LNCAP (cell line): ENCODE data around the gene SNRNP200.

Source experiments
- TF ChIP-seq, protein P1 (sequence below): fragments of 450-650 bp; IDR thresholded peaks from 2 replicates; pipeline ENCODE4 v1.5.1; 2017; ENCODE audit warnings: mild to moderate bottlenecking

SNRNP200 gene

GRCh38 chr2:96236882-96237281, 68.5 kb downstream of the SNRNP200 start:
- TF ChIP-seq, protein P1, sequence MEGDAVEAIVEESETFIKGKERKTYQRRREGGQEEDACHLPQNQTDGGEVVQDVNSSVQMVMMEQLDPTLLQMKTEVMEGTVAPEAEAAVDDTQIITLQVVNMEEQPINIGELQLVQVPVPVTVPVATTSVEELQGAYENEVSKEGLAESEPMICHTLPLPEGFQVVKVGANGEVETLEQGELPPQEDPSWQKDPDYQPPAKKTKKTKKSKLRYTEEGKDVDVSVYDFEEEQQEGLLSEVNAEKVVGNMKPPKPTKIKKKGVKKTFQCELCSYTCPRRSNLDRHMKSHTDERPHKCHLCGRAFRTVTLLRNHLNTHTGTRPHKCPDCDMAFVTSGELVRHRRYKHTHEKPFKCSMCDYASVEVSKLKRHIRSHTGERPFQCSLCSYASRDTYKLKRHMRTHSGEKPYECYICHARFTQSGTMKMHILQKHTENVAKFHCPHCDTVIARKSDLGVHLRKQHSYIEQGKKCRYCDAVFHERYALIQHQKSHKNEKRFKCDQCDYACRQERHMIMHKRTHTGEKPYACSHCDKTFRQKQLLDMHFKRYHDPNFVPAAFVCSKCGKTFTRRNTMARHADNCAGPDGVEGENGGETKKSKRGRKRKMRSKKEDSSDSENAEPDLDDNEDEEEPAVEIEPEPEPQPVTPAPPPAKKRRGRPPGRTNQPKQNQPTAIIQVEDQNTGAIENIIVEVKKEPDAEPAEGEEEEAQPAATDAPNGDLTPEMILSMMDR, result no peak

DNA sequence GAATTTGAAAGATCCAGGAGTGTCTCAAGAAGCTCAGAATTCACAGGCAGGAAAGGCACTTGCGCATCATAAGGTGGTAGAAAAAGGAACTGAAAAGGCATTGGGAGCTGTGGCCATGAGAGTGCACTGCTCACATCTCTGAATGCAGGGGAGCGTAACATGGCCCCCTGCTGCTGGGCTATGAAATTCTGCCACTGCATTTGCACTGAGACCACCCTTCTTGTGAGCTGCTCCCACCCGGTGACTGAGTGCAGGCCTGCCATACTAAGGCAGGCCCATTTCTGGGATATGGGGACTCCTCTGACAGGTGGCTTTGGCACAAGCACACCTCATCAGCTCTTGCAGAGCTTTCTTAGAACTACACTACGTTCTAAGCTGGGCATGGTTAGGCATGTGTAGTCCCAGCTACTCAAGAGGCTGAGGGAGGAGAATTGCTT, 71.4 kb downstream of the SNRNP200 start:
- TF ChIP-seq, protein P1, result no peak

- TF ChIP-seq, protein P1, result no peak
Measured at GRCh38 chr2:96233436-96233835, 71.9 kb downstream of the SNRNP200 start.

DNA sequence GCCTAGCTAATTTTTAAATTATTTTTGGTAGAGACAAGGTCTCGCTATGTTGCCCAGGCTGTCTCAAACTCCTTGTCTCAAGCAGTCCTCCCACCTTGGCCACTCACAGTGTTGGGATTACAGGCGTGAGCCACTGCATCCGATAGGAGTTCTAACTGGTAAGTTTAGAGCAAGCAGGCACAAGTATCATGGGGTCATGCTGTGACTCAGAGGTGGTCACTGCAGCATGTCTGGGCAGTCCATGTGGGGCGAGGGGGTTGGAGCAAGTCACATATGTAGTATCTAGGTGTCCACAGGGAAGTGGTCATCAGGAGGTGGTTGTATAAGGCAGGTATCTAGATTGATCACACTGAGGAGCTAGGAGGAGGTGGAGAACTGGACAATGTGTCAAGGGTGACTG, 74.0 kb downstream of the SNRNP200 start:
- TF ChIP-seq, protein P1, result no peak

DNA sequence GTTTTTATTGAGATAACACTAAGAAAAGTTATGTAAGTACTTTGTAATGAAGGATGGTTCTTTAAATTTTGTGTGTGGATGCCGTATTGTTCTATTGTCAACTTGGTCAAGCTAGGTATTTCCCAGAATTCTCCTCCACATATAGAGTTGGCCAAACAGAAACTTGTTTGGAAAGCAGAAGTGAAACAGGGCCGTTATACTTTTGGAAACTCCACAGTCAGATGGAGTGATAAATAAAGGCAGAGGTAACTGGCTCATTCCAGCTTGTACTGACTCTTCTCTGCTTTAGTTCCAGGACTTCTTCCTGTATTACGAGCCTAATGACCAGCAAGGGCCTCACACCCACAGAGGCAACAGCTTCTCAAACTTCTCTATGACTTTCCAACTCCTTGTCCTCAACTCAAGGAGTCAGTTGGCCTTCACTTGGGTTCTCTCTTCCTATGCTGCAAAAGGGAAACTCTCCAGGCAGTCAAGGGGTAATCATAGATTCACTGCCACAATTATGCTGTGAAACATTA, 80.3 kb downstream of the SNRNP200 start:
- TF ChIP-seq, protein P1, result no peak
